ENCODE results near the gene DNASE1L1.

GRCh38 chrX:154430479-154430878 lies 21.4 kb upstream of the DNASE1L1 start:
- TF ChIP-seq GATA2 (IDR thresholded peaks at IDR 0.05; ENCODE audit: low read depth, low read length) (no peak), GATA3 (IDR thresholded peaks at IDR 0.05; ENCODE audit: low read depth, low read length) (no peak)
